Caco-2 (cell line): Measurements from ENCODE around the gene GPR180. TPM values are rescaled to one million over a fixed set of nuclear protein-coding genes. Genes with fewer than 3 reads are reported as not detected.

Source experiments
- BruUV-seq: library from RNA; stranded (reverse); fragments of 400-500 nt; replicated peaks from 2 replicates; lab custom pipeline; 2021; lab: Mats Ljungman, UMichigan
- CTCF ChIA-PET: fragments of 300-600 bp; sonication (Branson Sonifier 250); formaldehyde crosslinking; loops from one replicate; lab custom pipeline; 2022; ENCODE audit warnings: antibody characterized with exemption; lab: Charles Lee
- POLR2A ChIA-PET: fragments of 300-600 bp; sonication (Branson Sonifier 250); formaldehyde crosslinking; loops from one replicate; lab custom pipeline; 2022; ENCODE audit warnings: antibody characterized with exemption; lab: Charles Lee
- DNase-seq, 2 experiments: peaks; one replicate each; pipeline versions ENCODE4 v3.0.0 to v3.0.0-alpha.2; 2020 to 2022
- H3K27me3 ChIP-seq: replicated peaks from 2 replicates; pipeline ENCODE4 v1.6.0; 2011; ENCODE audit warnings: low read length; ENCODE audit not compliant: control insufficient read depth, insufficient read depth
- H3K36me3 ChIP-seq: 2 replicates; pipeline ENCODE4 v1.5.1; 2011; ENCODE audit warnings: low read length; ENCODE audit not compliant: control insufficient read depth, insufficient read depth
- H3K4me1 ChIP-seq: fragments of 250-450 bp; sonication (Bioruptor Pico); 2 replicates; pipeline ENCODE4 v1.5.1; 2020; ENCODE audit warnings: mild to moderate bottlenecking
- H3K4me3 ChIP-seq: 2 replicates; pipeline ENCODE4 v1.5.1; 2011; ENCODE audit warnings: low read depth, mild to moderate bottlenecking, control low read depth, low read length
- H3K9me3 ChIP-seq: fragments of 250-450 bp; sonication (Bioruptor Pico); 2 replicates; pipeline ENCODE4 v1.5.1; 2020; ENCODE audit warnings: mild to moderate bottlenecking, moderate library complexity
- H3K27ac Mint-ChIP-seq: one replicate; pipeline ENCODE4 v1.8.0; 2022; ENCODE audit warnings: mixed read lengths; ENCODE audit not compliant: unreplicated experiment
- H3K27me3 Mint-ChIP-seq: one replicate; pipeline ENCODE4 v1.8.0; 2022; ENCODE audit warnings: mixed read lengths; ENCODE audit not compliant: insufficient read depth, unreplicated experiment
- H3K36me3 Mint-ChIP-seq: one replicate; pipeline ENCODE4 v1.8.0; 2022; ENCODE audit warnings: mild to moderate bottlenecking, mixed read lengths; ENCODE audit not compliant: insufficient read depth, unreplicated experiment
- H3K4me1 Mint-ChIP-seq: one replicate; pipeline ENCODE4 v1.8.0; 2022; ENCODE audit warnings: low read depth, mixed read lengths; ENCODE audit not compliant: unreplicated experiment
- H3K4me3 Mint-ChIP-seq: one replicate; pipeline ENCODE4 v1.8.0; 2022; ENCODE audit warnings: mild to moderate bottlenecking, moderate library complexity, mixed read lengths; ENCODE audit not compliant: unreplicated experiment
- H3K9me3 Mint-ChIP-seq: one replicate; pipeline ENCODE4 v1.8.0; 2022; ENCODE audit warnings: mixed read lengths; ENCODE audit not compliant: unreplicated experiment
- CTCF ChIP-seq, 2 experiments: fragments of 200-600 bp in 1 of 2; IDR thresholded peaks; 1 replicate in 1 of 2; 2 replicates in 1 of 2; pipeline versions ENCODE4 v1.5.1 to v1.8.0; 2011 to 2022; ENCODE audit warnings: antibody characterized with exemption in 1 of 2, control low read depth in 1 of 2, inconsistent platforms in 1 of 2, low read depth in 1 of 2, low read length in 1 of 2, mild to moderate bottlenecking in 1 of 2, moderate library complexity in 1 of 2; ENCODE audit not compliant: insufficient read depth in 1 of 2, severe bottlenecking in 1 of 2, unreplicated experiment in 1 of 2
- intact Hi-C: fragments of 100-400 bp; cut with micrococcal nuclease; formaldehyde crosslinking; loops from one replicate; pipeline ENCODE4 v1.10.0; 2022; ENCODE audit not compliant: unreplicated experiment
- total RNA-seq: library from RNA; stranded (reverse); gene quantifications from 2 replicates; pipeline ENCODE4 v1.2.3, GENCODE V29; 2022

Gene GPR180
- total RNA-seq, 1 experiment from 2014 or later: 6.4 TPM

GRCh38 chr13:94612050-94612449, 10.4 kb downstream of the GPR180 start:
- Histone ChIP-seq H3K4me3 (no peak overlapping the region), H3K36me3 (peaks cover 1% of the 10 kb centered on the region; the same call in 1 of the 2 replicates), H3K27me3 (no peaks in the 10 kb centered on the region), H3K9me3 (no peaks in the 10 kb centered on the region), H3K4me1 (no peaks in the 10 kb centered on the region)
- Mint-ChIP-seq H3K4me1 (peaks cover under 1% of the 10 kb centered on the region), H3K27me3 (no peaks in the 10 kb centered on the region), H3K4me3 (no peak overlapping the region), H3K36me3 (peaks cover 18% of the 10 kb centered on the region), H3K9me3 (no peaks in the 10 kb centered on the region), H3K27ac (no peak overlapping the region)
- DNase-seq: no peak
- CTCF ChIA-PET: no interaction called here
- no peak for TF ChIP-seq CTCF (IDR thresholded peaks at IDR 0.05; ENCODE audit: insufficient read depth in 1 of 2, low read depth in 1 of 2, low read length in 1 of 2, severe bottlenecking in 1 of 2, unreplicated experiment in 1 of 2)
- POLR2A ChIA-PET: no interaction called here
- BruUV-seq: no TSS peak
- intact Hi-C loops: no loop called here

GRCh38 chr13:94613051-94613450, 11.4 kb downstream of the GPR180 start:
- Mint-ChIP-seq H3K4me1 (no peaks in the 10 kb centered on the region), H3K9me3 (no peaks in the 10 kb centered on the region), H3K36me3 (peaks cover 20% of the 10 kb centered on the region), H3K4me3 (no peak overlapping the region), H3K27me3 (no peaks in the 10 kb centered on the region), H3K27ac (no peak overlapping the region)
- TF ChIP-seq CTCF (IDR thresholded peaks at IDR 0.05; ENCODE audit: insufficient read depth in 1 of 2, low read depth in 1 of 2, low read length in 1 of 2, severe bottlenecking in 1 of 2, unreplicated experiment in 1 of 2): no peak
- intact Hi-C loops: no loop called here
- BruUV-seq: no TSS peak
- no peak overlapping the region for H3K4me3 ChIP-seq
- no peak for DNase-seq
- H3K27me3 ChIP-seq: no peaks in the 10 kb centered on the region
- no peaks in the 10 kb centered on the region for H3K9me3 ChIP-seq
- ChIA-PET CTCF (interaction anchor here (0.7 kb wide), 1 partner anchor 35 kb away, joined by 4 read pairs; no protein-coding TSS in a partner anchor), POLR2A (no interaction called here)
- H3K36me3 ChIP-seq: peaks cover 1% of the 10 kb centered on the region; the same call in 1 of the 2 replicates
- H3K4me1 ChIP-seq: no peaks in the 10 kb centered on the region

- H3K27me3 ChIP-seq: no peaks in the 10 kb centered on the region
- Mint-ChIP-seq H3K27ac (no peak overlapping the region), H3K36me3 (peaks cover 37% of the 10 kb centered on the region), H3K4me1 (no peaks in the 10 kb centered on the region), H3K9me3 (no peaks in the 10 kb centered on the region), H3K4me3 (no peak overlapping the region), H3K27me3 (no peaks in the 10 kb centered on the region)
- peaks cover 2% of the 10 kb centered on the region for H3K36me3 ChIP-seq
- ChIA-PET CTCF (interaction anchor here (0.6 to 1.2 kb wide), 12 partner anchors 12 to 471 kb away, joined by 3 to 15 read pairs (median 4); partner anchors contain the start of genes GPR180 and TGDS), POLR2A (interaction anchor here (1.0 kb wide), 1 partner anchor 22 kb away, joined by 3 read pairs; the partner anchor contains the start of gene TGDS)
- no peaks in the 10 kb centered on the region; the same call in 1 of the 2 replicates for H3K9me3 ChIP-seq
- no peaks in the 10 kb centered on the region for H3K4me1 ChIP-seq
- intact Hi-C loops: loop anchor here (1.0 to 5.0 kb wide), 3 partner anchors 68 to 255 kb away; no protein-coding TSS in a partner anchor
- no peak overlapping the region for H3K4me3 ChIP-seq
- DNase-seq: peak in 1 of 2 experiments; percentile 47
- no TSS peak for BruUV-seq
- TF ChIP-seq CTCF (IDR thresholded peaks at IDR 0.05; ENCODE audit: insufficient read depth in 1 of 2, low read depth in 1 of 2, low read length in 1 of 2, severe bottlenecking in 1 of 2, unreplicated experiment in 1 of 2): peak; percentile 71 to 73
Observed at GRCh38 chr13:94617389-94618000, 15.8 kb downstream of the GPR180 start.
